Panc1 (cell line): ENCODE data around the gene LYSMD4. TPM values are rescaled to one million over a fixed set of nuclear protein-coding genes. Genes with fewer than 3 reads are reported as not detected.
"Not testable (repeated sequence)": the region's sequence is repeated elsewhere in the genome, so short reads cannot be mapped to it uniquely, and the experiment has no call there.

Experiments used
- ATAC-seq: fragments of 200-7000 bp; cut with Tn5 transposase; 2 replicates; pipeline ENCODE4 v1.9.1; 2020; ENCODE audit warnings: mild to moderate bottlenecking, moderate library complexity
- BruUV-seq: library from RNA; stranded (reverse); fragments of 400-500 nt; replicated peaks from 2 replicates; lab custom pipeline; 2021; lab: Mats Ljungman, UMichigan
- CTCF ChIA-PET: fragments of 300-600 bp; sonication (Branson Sonifier 250); formaldehyde crosslinking; loops from one replicate; lab custom pipeline; 2022; ENCODE audit warnings: antibody characterized with exemption; lab: Charles Lee
- POLR2A ChIA-PET: fragments of 300-600 bp; sonication (Branson Sonifier 250); formaldehyde crosslinking; loops from one replicate; lab custom pipeline; 2022; ENCODE audit warnings: antibody characterized with exemption; lab: Charles Lee
- DNase-seq: peaks from one replicate; pipeline ENCODE4 v3.0.0-alpha.2; 2010; ENCODE audit warnings: low read depth, low spot score
- H3K27ac ChIP-seq: 2 replicates; pipeline ENCODE4 v1.5.1; 2011; ENCODE audit warnings: mild to moderate bottlenecking, low read length, inconsistent platforms
- H3K27me3 ChIP-seq: fragments of 200-500 bp; sonication (Bioruptor generic); 2 replicates; pipeline ENCODE4 v1.6.0; 2014; ENCODE audit warnings: low read length, inconsistent platforms; ENCODE audit not compliant: control insufficient read depth, insufficient read depth
- H3K36me3 ChIP-seq: fragments of 200-500 bp; sonication (Bioruptor generic); 2 replicates; pipeline ENCODE4 v1.5.1; 2014; ENCODE audit warnings: inconsistent platforms, mild to moderate bottlenecking, low read length, moderate library complexity; ENCODE audit not compliant: control insufficient read depth, insufficient read depth
- H3K4me1 ChIP-seq: 2 replicates; pipeline ENCODE4 v1.5.1; 2011; ENCODE audit warnings: inconsistent platforms, mild to moderate bottlenecking, low read length, moderate library complexity; ENCODE audit not compliant: control insufficient read depth, insufficient read depth
- H3K4me3 ChIP-seq, 2 experiments: 2 replicates each; pipeline ENCODE4 v1.5.1; 2011 to 2012; ENCODE audit warnings: low read depth in 2 of 2, low read length in 2 of 2, mild to moderate bottlenecking in 2 of 2, inconsistent platforms in 1 of 2, moderate library complexity in 1 of 2
- H3K9me3 ChIP-seq: fragments of 200-500 bp; sonication (Bioruptor generic); 2 replicates; pipeline ENCODE4 v1.5.1; 2014; ENCODE audit warnings: low read depth, mild to moderate bottlenecking, inconsistent platforms, low read length, moderate library complexity; ENCODE audit not compliant: control insufficient read depth, insufficient read depth
- CTCF ChIP-seq: fragments of 450-650 bp; IDR thresholded peaks from 2 replicates; pipeline ENCODE4 v1.5.1; 2017; ENCODE audit warnings: mild to moderate bottlenecking
- POLR2AphosphoS5 ChIP-seq: IDR thresholded peaks from 2 replicates; pipeline ENCODE4 v1.6.1; 2012; ENCODE audit warnings: mild to moderate bottlenecking, low read depth, low read length, moderate library complexity
- REST ChIP-seq, 2 experiments: IDR thresholded peaks; 2 replicates each; pipeline ENCODE4 v1.6.1; 2011 to 2012; ENCODE audit warnings: low read depth in 2 of 2, control low read depth in 1 of 2, low read length in 1 of 2, mild to moderate bottlenecking in 1 of 2, moderate library complexity in 1 of 2; ENCODE audit not compliant: insufficient read depth in 1 of 2
- SIN3A ChIP-seq: IDR thresholded peaks from 2 replicates; pipeline ENCODE4 v1.6.1; 2012; ENCODE audit warnings: low read depth, mild to moderate bottlenecking, low read length, moderate library complexity, borderline replicate concordance; ENCODE audit not compliant: insufficient read depth
- TCF7L2 ChIP-seq: IDR thresholded peaks from 2 replicates; pipeline ENCODE4 v1.6.1; 2011; ENCODE audit warnings: mild to moderate bottlenecking, low read depth, low read length, inconsistent platforms
- in situ Hi-C: cut with HindIII; loops from 2 replicates; pipeline ENCODE4 v1.10.0; 2016; ENCODE audit warnings: low sequenced_read_pairs, low pct_unique_long_range_greater_than_20kb
- intact Hi-C: fragments of 100-400 bp; cut with micrococcal nuclease; formaldehyde crosslinking; loops from one replicate; pipeline ENCODE4 v1.10.0; 2022; ENCODE audit not compliant: unreplicated experiment
- total RNA-seq: library from RNA; stranded (reverse); gene quantifications from one replicate; pipeline ENCODE4 v1.2.1, GENCODE V29; 2021; ENCODE audit not compliant: unreplicated experiment

The LYSMD4 gene
- total RNA-seq, 1 experiment from 2014 or later, result 8.9 TPM

GRCh38 chr15:99752556-99752955 lies 19.3 kb upstream of the LYSMD4 start:
- no peak for TF ChIP-seq REST (IDR thresholded peaks at IDR 0.05; ENCODE audit: insufficient read depth in 1 of 2, low read depth in 2 of 2, low read length in 1 of 2)
- no peak for TF ChIP-seq SIN3A
- no peak for TF ChIP-seq TCF7L2
- TF ChIP-seq CTCF, result no peak
- no peak for TF ChIP-seq POLR2AphosphoS5
- POLR2A ChIA-PET, result no interaction called here
- BruUV-seq, result no TSS peak
- intact Hi-C loops (no loop called here), in situ Hi-C loops (no loop called here)
- no peak overlapping the region for H3K4me3 ChIP-seq
- no peaks in the 10 kb centered on the region for H3K36me3 ChIP-seq
- CTCF ChIA-PET, result no interaction called here
- H3K4me1 ChIP-seq, result no peaks in the 10 kb centered on the region
- no peaks in the 10 kb centered on the region for H3K9me3 ChIP-seq
- ATAC-seq (no peak), DNase-seq (no peak)
- no peaks in the 10 kb centered on the region for H3K27me3 ChIP-seq
- no peak overlapping the region for H3K27ac ChIP-seq

- H3K27me3 ChIP-seq, H3K36me3 ChIP-seq, intact Hi-C loops, H3K4me1 ChIP-seq, in situ Hi-C loops, H3K9me3 ChIP-seq, H3K4me3 ChIP-seq, DNase-seq, BruUV-seq, CTCF ChIA-PET, ATAC-seq, POLR2A ChIA-PET, H3K27ac ChIP-seq: not testable (repeated sequence)
These were observed 17.1 kb upstream of the LYSMD4 start for GRCh38 chr15:99750326-99750725.

- Histone ChIP-seq H3K4me1 (no peaks in the 10 kb centered on the region), H3K36me3 (no peaks in the 10 kb centered on the region), H3K27ac (no peak overlapping the region), H3K27me3 (no peaks in the 10 kb centered on the region), H3K9me3 (no peaks in the 10 kb centered on the region), H3K4me3 (no peak overlapping the region)
- DNase-seq (no peak), ATAC-seq (no peak)
- in situ Hi-C loops, result no loop called here
- no TSS peak for BruUV-seq
- POLR2A ChIA-PET, result no interaction called here
- no peak for TF ChIP-seq POLR2AphosphoS5
- no peak for TF ChIP-seq SIN3A
- no peak for TF ChIP-seq CTCF
- TF ChIP-seq TCF7L2, result no peak
- no peak for TF ChIP-seq REST (IDR thresholded peaks at IDR 0.05; ENCODE audit: insufficient read depth in 1 of 2, low read depth in 2 of 2, low read length in 1 of 2)
- intact Hi-C loops, result no loop called here
- CTCF ChIA-PET, result no interaction called here
These were observed 16.1 kb upstream of the LYSMD4 start for GRCh38 chr15:99749386-99749785.
